HFFc6 (cell line): ENCODE results near the gene ULK4. TPM values are rescaled to one million over a fixed set of nuclear protein-coding genes. Genes with fewer than 3 reads are reported as not detected.

ENCODE experiments used
- DNase-seq: peaks from one replicate; pipeline ENCODE4 v3.0.0-alpha.2; 2018
- H3K27ac Mint-ChIP-seq: 2 replicates; pipeline ENCODE4 v1.8.0; 2020; ENCODE audit warnings: mild to moderate bottlenecking, mixed read lengths
- H3K27me3 Mint-ChIP-seq: 2 replicates; pipeline ENCODE4 v1.8.0; 2021; ENCODE audit warnings: mild to moderate bottlenecking, moderate library complexity, mixed read lengths; ENCODE audit not compliant: insufficient read depth
- H3K36me3 Mint-ChIP-seq: 2 replicates; pipeline ENCODE4 v1.8.0; 2021; ENCODE audit warnings: low read depth, mixed read lengths
- H3K4me1 Mint-ChIP-seq: 2 replicates; pipeline ENCODE4 v1.8.0; 2020; ENCODE audit warnings: low read depth, mixed read lengths
- H3K4me3 Mint-ChIP-seq: 2 replicates; pipeline ENCODE4 v1.8.0; 2020; ENCODE audit warnings: mild to moderate bottlenecking, moderate library complexity, mixed read lengths
- H3K9me3 Mint-ChIP-seq: 2 replicates; pipeline ENCODE4 v1.8.0; 2020; ENCODE audit warnings: mild to moderate bottlenecking, mixed read lengths
- total RNA-seq, 6 experiments: library from RNA; stranded (reverse); fragmentation: NEBNext Ultra II Directional; extraction: Animal tissue kit (Norgen Biotek cat#: 25700); gene quantifications; 2 replicates in 1 of 6; 3 replicates in 5 of 6; pipeline ENCODE4 v1.2.3, GENCODE V29; 2021
- TF ChIP-seq, protein P1 (sequence below): fragments of 200-600 bp; sonication (generic); IDR thresholded peaks from 2 replicates; pipeline ENCODE4 v1.5.0; 2021; ENCODE audit warnings: antibody characterized with exemption, mild to moderate bottlenecking

The ULK4 gene
- total RNA-seq, 6 experiments from 2014 or later: 6.0 to 8.6 (median 6.7) TPM

DNA sequence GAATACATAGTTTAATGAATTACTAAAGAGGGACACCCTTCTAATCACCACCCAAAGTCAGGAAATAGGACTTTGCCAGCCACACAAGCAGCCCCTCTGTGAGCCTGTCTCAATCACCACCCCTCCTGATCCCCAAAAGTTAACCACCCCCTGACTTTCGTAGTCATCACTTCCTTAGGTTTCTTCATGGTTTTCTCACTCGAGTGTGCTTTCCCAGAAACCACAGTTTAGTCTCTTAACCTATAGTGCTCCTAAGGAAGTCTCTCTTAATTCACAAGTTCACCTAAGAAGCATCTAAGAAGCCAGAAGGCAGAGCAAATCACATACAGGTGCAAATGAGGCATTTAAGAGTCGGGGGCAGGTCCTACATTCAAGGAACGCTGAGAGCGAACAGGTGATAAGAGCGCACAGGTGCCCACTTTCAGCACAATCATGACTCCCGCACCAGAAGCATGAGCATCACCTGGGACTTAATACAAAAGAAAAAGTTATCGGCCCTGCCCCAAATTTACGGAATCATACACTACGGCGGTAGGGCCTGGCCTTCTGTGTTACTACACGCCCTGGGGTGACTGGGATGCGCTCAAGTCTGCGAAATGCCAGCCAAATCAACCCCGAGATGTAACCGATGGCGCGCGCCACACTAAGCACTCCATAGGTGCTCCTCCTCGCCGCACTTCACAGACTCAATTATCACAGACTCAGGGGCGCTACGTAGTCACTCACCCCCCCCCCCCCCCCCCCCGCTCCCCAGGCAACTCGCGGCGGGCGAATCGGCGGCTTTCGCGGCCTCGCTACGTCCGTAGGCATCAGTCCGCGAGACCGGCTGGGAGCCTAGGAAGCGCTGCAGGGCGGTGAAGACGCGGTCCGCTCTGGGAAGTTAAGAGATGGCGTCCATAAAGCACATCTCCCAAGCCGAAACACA lies 815 bp downstream of the ULK4 start:
- H3K27ac Mint-ChIP-seq: peak overlapping the region; percentile 99
- H3K4me1 Mint-ChIP-seq: peaks cover 13% of the 10 kb centered on the region
- TF ChIP-seq, protein P1, sequence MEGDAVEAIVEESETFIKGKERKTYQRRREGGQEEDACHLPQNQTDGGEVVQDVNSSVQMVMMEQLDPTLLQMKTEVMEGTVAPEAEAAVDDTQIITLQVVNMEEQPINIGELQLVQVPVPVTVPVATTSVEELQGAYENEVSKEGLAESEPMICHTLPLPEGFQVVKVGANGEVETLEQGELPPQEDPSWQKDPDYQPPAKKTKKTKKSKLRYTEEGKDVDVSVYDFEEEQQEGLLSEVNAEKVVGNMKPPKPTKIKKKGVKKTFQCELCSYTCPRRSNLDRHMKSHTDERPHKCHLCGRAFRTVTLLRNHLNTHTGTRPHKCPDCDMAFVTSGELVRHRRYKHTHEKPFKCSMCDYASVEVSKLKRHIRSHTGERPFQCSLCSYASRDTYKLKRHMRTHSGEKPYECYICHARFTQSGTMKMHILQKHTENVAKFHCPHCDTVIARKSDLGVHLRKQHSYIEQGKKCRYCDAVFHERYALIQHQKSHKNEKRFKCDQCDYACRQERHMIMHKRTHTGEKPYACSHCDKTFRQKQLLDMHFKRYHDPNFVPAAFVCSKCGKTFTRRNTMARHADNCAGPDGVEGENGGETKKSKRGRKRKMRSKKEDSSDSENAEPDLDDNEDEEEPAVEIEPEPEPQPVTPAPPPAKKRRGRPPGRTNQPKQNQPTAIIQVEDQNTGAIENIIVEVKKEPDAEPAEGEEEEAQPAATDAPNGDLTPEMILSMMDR: no peak
- H3K9me3 Mint-ChIP-seq: no peaks in the 10 kb centered on the region
- H3K4me3 Mint-ChIP-seq: peak overlapping the region; percentile 97
- H3K27me3 Mint-ChIP-seq: peaks cover 2% of the 10 kb centered on the region; the same call in 1 of the 2 replicates
- H3K36me3 Mint-ChIP-seq: no peaks in the 10 kb centered on the region
- DNase-seq: peak; percentile 74

DNA sequence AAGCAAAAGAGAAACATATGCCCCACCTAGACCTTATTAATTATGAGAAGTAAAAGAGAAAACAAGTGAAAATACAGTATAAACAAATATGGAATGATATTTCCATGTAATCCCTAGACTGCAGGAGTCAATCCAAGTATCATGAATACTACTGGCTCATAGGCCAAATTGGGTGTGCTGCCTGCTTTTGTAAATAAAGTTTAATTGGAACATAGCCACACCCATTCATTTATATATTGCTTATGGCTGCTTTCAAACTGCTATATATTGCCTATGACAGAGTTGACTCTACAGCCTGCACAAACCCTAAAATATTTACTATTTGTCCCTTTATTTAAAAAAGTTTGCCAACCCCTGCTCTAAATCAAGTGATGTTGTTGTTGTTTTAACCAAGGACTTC lies 5.3 kb downstream of the ULK4 start:
- no peak overlapping the region for H3K4me3 Mint-ChIP-seq
- H3K27ac Mint-ChIP-seq: no peak overlapping the region
- no peaks in the 10 kb centered on the region for H3K9me3 Mint-ChIP-seq
- H3K27me3 Mint-ChIP-seq: no peaks in the 10 kb centered on the region
- TF ChIP-seq, protein P1: 0 out of 2 replicates have a peak, but pooled peaks have one; percentile 2
- H3K36me3 Mint-ChIP-seq: no peaks in the 10 kb centered on the region
- no peak for DNase-seq
- peaks cover 23% of the 10 kb centered on the region for H3K4me1 Mint-ChIP-seq

DNA sequence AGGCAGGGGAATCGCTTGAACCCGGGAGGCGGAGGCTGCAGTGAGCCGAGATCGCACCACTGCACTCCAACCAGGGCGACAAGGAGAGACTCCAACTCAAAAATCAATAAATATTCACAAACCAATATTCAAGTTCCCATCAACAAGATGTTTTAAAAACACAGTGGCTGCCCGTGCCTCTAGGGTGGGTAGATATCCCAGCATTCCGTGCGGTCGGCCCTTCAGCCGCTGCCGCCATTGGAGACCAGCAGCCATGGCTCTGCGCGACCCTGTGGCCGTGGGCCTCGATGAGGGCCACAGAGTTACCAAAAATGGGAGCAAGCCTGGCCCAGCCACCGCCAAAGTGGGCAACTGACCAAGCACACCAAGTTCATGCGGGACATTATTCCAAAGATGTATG lies 6.7 kb downstream of the ULK4 start:
- TF ChIP-seq, protein P1: no peak
- Mint-ChIP-seq H3K27ac (no peak overlapping the region), H3K27me3 (no peaks in the 10 kb centered on the region), H3K4me3 (no peak overlapping the region), H3K4me1 (peaks cover 14% of the 10 kb centered on the region), H3K9me3 (no peaks in the 10 kb centered on the region), H3K36me3 (no peaks in the 10 kb centered on the region)
- DNase-seq: no peak

DNA sequence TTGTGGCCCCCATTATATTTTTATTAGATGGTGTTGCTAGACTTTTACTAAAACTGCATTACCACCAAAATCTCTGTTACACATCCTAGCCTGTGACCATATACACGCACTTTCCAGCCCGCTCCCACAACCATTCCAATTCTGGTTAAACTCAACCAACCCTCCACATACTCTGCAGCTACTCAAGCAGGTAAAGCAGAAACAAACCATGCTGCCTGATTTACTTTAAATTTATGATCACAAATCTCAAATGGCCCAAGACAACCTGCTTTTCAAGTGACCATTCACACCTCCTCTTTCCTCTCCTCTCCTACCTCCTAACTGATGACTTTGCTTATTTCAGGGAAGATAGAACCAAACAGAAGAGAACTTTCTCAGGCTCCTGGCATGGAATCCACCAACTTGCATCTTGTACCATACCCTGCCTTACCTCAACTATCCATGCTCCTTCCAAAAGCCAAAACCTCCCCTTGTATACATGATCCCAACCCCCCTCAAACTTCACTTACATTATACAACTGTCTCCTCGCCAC lies 18.5 kb downstream of the ULK4 start:
- TF ChIP-seq, protein P1: no peak
- Mint-ChIP-seq H3K9me3 (no peaks in the 10 kb centered on the region), H3K4me1 (no peaks in the 10 kb centered on the region), H3K36me3 (no peaks in the 10 kb centered on the region), H3K27ac (no peak overlapping the region), H3K27me3 (no peaks in the 10 kb centered on the region), H3K4me3 (no peak overlapping the region)
- no peak for DNase-seq

DNA sequence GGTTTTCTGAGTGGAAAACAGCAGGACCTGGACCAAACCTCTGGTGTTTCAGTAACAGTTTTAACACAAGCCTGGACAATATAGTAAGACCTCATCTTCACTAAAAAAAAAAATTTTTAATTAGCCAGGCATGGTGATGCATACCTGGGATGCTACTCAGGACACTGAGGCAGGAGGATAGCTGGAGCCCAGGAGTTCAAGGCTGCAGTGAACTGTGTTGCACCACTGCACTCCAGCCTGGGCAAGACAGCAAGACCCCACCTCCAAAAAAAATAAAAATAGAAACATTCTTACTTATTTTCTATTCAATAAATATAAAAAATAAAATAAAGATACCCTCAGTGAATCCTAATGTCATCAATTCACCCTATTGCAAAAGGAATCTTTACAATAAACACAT lies 21.5 kb downstream of the ULK4 start:
- Mint-ChIP-seq H3K27me3 (no peaks in the 10 kb centered on the region), H3K4me1 (no peaks in the 10 kb centered on the region), H3K9me3 (no peaks in the 10 kb centered on the region), H3K27ac (no peak overlapping the region), H3K36me3 (peaks cover 5% of the 10 kb centered on the region), H3K4me3 (no peak overlapping the region)
- DNase-seq: no peak
- TF ChIP-seq, protein P1: no peak
